ENCODE data around the gene SNRNP35. TPM values are rescaled to one million over a fixed set of nuclear protein-coding genes. Genes with fewer than 3 reads are reported as not detected.
A peak's percentile ranks its signal among the peaks of the same experiment; 100 is the strongest.

Gene SNRNP35
- total and polyA plus RNA-seq, 9 of the 15 experiments (the other 6 are each of a cell fraction or from before 2014, with no cell fraction given), result 17.7 to 41.0 (median 25.5) TPM

GRCh38 chr12:123457980-123458779, at the start of gene SNRNP35 (continued):
- TF ChIP-seq TFAM (CRISPR knock-in tag; conservative IDR thresholded peaks at IDR 0.05) (no peak), CCAR2 (IDR thresholded peaks at IDR 0.05; ENCODE audit: low read depth, low read length) (no peak), TGIF2 (CRISPR knock-in tag; IDR thresholded peaks at IDR 0.05) (no peak), PHB2 (IDR thresholded peaks at IDR 0.05; ENCODE audit: low read depth) (no peak), HES1 (IDR thresholded peaks at IDR 0.05; ENCODE audit: low read depth) (no peak), KLF6 (CRISPR knock-in tag; IDR thresholded peaks at IDR 0.05; ENCODE audit: borderline replicate concordance) (no peak), HMG20A (CRISPR knock-in tag; conservative IDR thresholded peaks at IDR 0.05) (no peak), NFIC (IDR thresholded peaks at IDR 0.05) (peak; percentile 85), CHCHD3 (CRISPR knock-in tag; IDR thresholded peaks at IDR 0.05) (no peak), ZNF3 (CRISPR knock-in tag; IDR thresholded peaks at IDR 0.05) (no peak), ELK3 (CRISPR knock-in tag; IDR thresholded peaks at IDR 0.05) (no peak)
- TF ChIP-seq, protein P1, sequence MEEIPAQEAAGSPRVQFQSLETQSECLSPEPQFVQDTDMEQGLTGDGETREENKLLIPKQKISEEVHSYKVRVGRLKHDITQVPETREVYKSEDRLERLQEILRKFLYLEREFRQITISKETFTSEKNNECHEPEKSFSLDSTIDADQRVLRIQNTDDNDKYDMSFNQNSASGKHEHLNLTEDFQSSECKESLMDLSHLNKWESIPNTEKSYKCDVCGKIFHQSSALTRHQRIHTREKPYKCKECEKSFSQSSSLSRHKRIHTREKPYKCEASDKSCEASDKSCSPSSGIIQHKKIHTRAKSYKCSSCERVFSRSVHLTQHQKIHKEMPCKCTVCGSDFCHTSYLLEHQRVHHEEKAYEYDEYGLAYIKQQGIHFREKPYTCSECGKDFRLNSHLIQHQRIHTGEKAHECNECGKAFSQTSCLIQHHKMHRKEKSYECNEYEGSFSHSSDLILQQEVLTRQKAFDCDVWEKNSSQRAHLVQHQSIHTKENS (CRISPR knock-in tag; IDR thresholded peaks at IDR 0.05), result no peak
- TF ChIP-seq, protein P2, sequence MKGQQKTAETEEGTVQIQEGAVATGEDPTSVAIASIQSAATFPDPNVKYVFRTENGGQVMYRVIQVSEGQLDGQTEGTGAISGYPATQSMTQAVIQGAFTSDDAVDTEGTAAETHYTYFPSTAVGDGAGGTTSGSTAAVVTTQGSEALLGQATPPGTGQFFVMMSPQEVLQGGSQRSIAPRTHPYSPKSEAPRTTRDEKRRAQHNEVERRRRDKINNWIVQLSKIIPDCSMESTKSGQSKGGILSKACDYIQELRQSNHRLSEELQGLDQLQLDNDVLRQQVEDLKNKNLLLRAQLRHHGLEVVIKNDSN (CRISPR knock-in tag; IDR thresholded peaks at IDR 0.05), result 0 out of 2 replicates have a peak, but pooled peaks have one; percentile 30
- TF ChIP-seq, protein P3, sequence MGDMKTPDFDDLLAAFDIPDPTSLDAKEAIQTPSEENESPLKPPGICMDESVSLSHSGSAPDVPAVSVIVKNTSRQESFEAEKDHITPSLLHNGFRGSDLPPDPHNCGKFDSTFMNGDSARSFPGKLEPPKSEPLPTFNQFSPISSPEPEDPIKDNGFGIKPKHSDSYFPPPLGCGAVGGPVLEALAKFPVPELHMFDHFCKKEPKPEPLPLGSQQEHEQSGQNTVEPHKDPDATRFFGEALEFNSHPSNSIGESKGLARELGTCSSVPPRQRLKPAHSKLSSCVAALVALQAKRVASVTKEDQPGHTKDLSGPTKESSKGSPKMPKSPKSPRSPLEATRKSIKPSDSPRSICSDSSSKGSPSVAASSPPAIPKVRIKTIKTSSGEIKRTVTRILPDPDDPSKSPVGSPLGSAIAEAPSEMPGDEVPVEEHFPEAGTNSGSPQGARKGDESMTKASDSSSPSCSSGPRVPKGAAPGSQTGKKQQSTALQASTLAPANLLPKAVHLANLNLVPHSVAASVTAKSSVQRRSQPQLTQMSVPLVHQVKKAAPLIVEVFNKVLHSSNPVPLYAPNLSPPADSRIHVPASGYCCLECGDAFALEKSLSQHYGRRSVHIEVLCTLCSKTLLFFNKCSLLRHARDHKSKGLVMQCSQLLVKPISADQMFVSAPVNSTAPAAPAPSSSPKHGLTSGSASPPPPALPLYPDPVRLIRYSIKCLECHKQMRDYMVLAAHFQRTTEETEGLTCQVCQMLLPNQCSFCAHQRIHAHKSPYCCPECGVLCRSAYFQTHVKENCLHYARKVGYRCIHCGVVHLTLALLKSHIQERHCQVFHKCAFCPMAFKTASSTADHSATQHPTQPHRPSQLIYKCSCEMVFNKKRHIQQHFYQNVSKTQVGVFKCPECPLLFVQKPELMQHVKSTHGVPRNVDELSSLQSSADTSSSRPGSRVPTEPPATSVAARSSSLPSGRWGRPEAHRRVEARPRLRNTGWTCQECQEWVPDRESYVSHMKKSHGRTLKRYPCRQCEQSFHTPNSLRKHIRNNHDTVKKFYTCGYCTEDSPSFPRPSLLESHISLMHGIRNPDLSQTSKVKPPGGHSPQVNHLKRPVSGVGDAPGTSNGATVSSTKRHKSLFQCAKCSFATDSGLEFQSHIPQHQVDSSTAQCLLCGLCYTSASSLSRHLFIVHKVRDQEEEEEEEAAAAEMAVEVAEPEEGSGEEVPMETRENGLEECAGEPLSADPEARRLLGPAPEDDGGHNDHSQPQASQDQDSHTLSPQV (IDR thresholded peaks at IDR 0.05), result peak; percentile 51; the same call in 1 of the 2 replicates
- TF ChIP-seq, protein P4, sequence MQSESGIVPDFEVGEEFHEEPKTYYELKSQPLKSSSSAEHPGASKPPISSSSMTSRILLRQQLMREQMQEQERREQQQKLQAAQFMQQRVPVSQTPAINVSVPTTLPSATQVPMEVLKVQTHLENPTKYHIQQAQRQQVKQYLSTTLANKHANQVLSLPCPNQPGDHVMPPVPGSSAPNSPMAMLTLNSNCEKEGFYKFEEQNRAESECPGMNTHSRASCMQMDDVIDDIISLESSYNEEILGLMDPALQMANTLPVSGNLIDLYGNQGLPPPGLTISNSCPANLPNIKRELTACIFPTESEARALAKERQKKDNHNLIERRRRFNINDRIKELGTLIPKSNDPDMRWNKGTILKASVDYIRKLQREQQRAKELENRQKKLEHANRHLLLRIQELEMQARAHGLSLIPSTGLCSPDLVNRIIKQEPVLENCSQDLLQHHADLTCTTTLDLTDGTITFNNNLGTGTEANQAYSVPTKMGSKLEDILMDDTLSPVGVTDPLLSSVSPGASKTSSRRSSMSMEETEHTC (IDR thresholded peaks at IDR 0.05), result no peak
- TF ChIP-seq, protein P5, sequence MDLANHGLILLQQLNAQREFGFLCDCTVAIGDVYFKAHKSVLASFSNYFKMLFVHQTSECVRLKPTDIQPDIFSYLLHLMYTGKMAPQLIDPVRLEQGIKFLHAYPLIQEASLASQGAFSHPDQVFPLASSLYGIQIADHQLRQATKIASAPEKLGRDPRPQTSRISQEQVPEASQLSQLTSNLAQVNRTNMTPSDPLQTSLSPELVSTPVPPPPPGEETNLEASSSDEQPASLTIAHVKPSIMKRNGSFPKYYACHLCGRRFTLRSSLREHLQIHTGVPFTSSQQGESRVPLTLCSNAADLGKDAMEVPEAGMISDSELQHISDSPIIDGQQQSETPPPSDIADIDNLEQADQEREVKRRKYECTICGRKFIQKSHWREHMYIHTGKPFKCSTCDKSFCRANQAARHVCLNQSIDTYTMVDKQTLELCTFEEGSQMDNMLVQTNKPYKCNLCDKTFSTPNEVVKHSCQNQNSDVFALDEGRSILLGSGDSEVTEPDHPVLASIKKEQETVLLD (IDR thresholded peaks at IDR 0.05), result peak; percentile 89

Data from K562 (cell line).